Psoas muscle (tissue), 8 donors: Measurements from ENCODE around the gene PPP2R3B. TPM values are rescaled to one million over a fixed set of nuclear protein-coding genes. Genes with fewer than 3 reads are reported as not detected.

Experiments
- ATAC-seq, 4 donors: fragments of 200-7000 bp; cut with Tn5 transposase; one replicate each; pipeline ENCODE4 v1.9.1; 2020; ENCODE audit warnings: moderate library complexity in 3 of 4, mild to moderate bottlenecking in 2 of 4
- DNase-seq, 2 donors: peaks; one replicate each; pipeline ENCODE4 v3.0.0-alpha.2; 2020
- H3K27ac ChIP-seq: fragments of 200-600 bp; one replicate; pipeline ENCODE4 v1.8.0; 2022
- H3K27me3 ChIP-seq, 3 donors: fragments of 200-600 bp in 1 of 3; one replicate each; pipeline versions ENCODE4 v1.6.1 to v1.8.0; 2013 to 2022; ENCODE audit warnings: low read length in 2 of 3, mild to moderate bottlenecking in 2 of 3, moderate library complexity in 1 of 3; ENCODE audit not compliant: insufficient read depth in 3 of 3
- H3K36me3 ChIP-seq, 2 donors: fragments of 200-600 bp in 1 of 2; one replicate each; pipeline versions ENCODE4 v1.6.1 to v1.8.0; 2013 to 2022; ENCODE audit warnings: low read depth in 1 of 2, mild to moderate bottlenecking in 1 of 2, moderate library complexity in 1 of 2; ENCODE audit not compliant: insufficient read depth in 1 of 2
- H3K4me1 ChIP-seq: fragments of 200-600 bp; one replicate; pipeline ENCODE4 v1.8.0; 2022
- H3K4me3 ChIP-seq: fragments of 200-600 bp; one replicate; pipeline ENCODE4 v1.8.0; 2022; ENCODE audit warnings: mild to moderate bottlenecking
- H3K9me3 ChIP-seq: fragments of 200-600 bp; one replicate; pipeline ENCODE4 v1.8.0; 2022
- WGBS, 3 donors: extraction: QIAGEN DNeasy Blood & Tissue Kit; methylation state at CpG; one replicate each; pipeline versions ENCODE4 v1.1.6 to v1.1.7; 2013; 5-methylcytosine and 5-hydroxymethylcytosine counted together
- intact Hi-C, 2 donors: fragments of 100-400 bp; cut with DNase I; formaldehyde crosslinking; loops; one replicate each; pipeline versions ENCODE4 v1.11.0 to v1.14.2; 2022
- polyA plus RNA-seq, 3 donors: library from polyadenylated mRNA; stranded (reverse); fragments of 200-250 nt; gene quantifications; one replicate each; pipeline ENCODE4 v1.2.3, GENCODE V29; 2013
- total RNA-seq, 4 donors: library from RNA; stranded (reverse); fragmentation: NEBNext Ultra II Directional in 2 of 4; extraction: Animal tissue kit (Norgen Biotek cat#: 25700) in 2 of 4; gene quantifications; one replicate each; pipeline versions ENCODE4 v1.2.1 to v1.2.4, GENCODE V29; 2021 to 2023
- TF ChIP-seq, protein P1 (sequence below): fragments of 200-600 bp; IDR thresholded peaks from one replicate; pipeline ENCODE4 v1.8.0; 2022; ENCODE audit warnings: antibody characterized with exemption
- donor health status: healthy with polysubstance abuse.
- donor health status: DM: no; HTN: no; CAD: no; lungs with moderate emphysema.
- donor health status: Bipolar disorder and iron deficiency.
- donor health status: healthy.
- donor health status: DM: yes; HTN: yes; CAD: no.
- donor health status: DM: no; HTN: no; CAD: no.
- donor health status: DM: no; HTN: no; CAD: no.
- donor health status: DM: yes; HTN: yes; CAD: no.

PPP2R3B gene
- total and polyA plus RNA-seq, 7 donors: 32.3 to 156 (median 77.2) TPM

DNA sequence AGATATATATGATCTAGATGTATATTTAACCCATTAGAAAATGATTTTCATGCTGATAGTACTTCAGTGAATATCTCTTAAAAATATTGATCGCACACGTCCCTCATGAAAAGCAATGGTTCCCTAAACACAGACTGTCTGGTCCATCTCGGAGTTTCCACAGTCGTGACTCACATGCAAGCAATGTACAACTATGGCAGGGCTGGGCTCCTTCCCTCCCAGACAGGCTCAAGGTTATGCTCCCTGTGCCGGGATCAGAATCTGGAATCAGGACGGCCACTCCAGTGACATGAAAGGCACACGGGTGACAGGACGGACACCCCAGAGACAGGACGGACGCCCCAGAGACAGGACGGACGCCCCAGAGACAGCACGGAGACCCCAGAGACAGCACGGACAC, 40.2 kb upstream of the PPP2R3B start:
- no peak for ATAC-seq
- DNase-seq: no peak
- Histone ChIP-seq H3K27me3 (peaks cover 0 to 49% (median 13%) of the 10 kb centered on the region in 3 donors), H3K36me3 (no peaks in the 10 kb centered on the region), H3K27ac (no peak overlapping the region), H3K9me3 (no peaks in the 10 kb centered on the region), H3K4me1 (no peaks in the 10 kb centered on the region), H3K4me3 (no peak overlapping the region)
- WGBS, 3 donors: 75 to 77% (median 76%) methylated on average over 14 of the region's 14 CpGs
- intact Hi-C loops: no loop called here
- TF ChIP-seq, protein P1, sequence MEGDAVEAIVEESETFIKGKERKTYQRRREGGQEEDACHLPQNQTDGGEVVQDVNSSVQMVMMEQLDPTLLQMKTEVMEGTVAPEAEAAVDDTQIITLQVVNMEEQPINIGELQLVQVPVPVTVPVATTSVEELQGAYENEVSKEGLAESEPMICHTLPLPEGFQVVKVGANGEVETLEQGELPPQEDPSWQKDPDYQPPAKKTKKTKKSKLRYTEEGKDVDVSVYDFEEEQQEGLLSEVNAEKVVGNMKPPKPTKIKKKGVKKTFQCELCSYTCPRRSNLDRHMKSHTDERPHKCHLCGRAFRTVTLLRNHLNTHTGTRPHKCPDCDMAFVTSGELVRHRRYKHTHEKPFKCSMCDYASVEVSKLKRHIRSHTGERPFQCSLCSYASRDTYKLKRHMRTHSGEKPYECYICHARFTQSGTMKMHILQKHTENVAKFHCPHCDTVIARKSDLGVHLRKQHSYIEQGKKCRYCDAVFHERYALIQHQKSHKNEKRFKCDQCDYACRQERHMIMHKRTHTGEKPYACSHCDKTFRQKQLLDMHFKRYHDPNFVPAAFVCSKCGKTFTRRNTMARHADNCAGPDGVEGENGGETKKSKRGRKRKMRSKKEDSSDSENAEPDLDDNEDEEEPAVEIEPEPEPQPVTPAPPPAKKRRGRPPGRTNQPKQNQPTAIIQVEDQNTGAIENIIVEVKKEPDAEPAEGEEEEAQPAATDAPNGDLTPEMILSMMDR: no peak

DNA sequence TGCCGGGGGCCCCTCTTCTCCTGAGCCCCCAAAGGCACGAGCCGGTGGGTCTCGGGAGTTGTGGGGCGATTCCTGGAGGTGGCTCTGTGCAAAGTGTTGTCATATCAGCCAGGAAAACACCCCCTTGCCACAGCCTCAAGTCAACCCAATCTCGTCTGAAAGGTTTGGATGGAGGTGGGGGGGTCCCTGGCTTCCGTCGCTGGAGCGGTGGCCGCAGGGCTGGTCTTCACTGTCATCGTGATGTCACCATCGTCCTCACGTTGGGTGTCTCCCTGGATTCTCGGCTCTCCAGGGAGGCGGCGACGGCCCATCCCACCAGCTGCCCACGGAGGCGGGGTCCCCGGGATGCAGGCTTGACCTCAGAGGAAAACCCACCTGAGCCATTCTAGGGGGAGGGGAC, 38.3 kb upstream of the PPP2R3B start:
- Histone ChIP-seq H3K27me3 (peaks cover 0 to 46% (median 10%) of the 10 kb centered on the region in 3 donors), H3K27ac (no peak overlapping the region), H3K4me3 (no peak overlapping the region), H3K36me3 (no peaks in the 10 kb centered on the region), H3K4me1 (no peaks in the 10 kb centered on the region), H3K9me3 (no peaks in the 10 kb centered on the region)
- intact Hi-C loops: no loop called here
- ATAC-seq (no peak), DNase-seq (peak in 1 of 2 donors; percentile 20)
- WGBS, 3 donors: 59 to 79% (median 77%) methylated on average over 19 to 20 of the region's 20 CpGs
- TF ChIP-seq, protein P1: no peak

DNA sequence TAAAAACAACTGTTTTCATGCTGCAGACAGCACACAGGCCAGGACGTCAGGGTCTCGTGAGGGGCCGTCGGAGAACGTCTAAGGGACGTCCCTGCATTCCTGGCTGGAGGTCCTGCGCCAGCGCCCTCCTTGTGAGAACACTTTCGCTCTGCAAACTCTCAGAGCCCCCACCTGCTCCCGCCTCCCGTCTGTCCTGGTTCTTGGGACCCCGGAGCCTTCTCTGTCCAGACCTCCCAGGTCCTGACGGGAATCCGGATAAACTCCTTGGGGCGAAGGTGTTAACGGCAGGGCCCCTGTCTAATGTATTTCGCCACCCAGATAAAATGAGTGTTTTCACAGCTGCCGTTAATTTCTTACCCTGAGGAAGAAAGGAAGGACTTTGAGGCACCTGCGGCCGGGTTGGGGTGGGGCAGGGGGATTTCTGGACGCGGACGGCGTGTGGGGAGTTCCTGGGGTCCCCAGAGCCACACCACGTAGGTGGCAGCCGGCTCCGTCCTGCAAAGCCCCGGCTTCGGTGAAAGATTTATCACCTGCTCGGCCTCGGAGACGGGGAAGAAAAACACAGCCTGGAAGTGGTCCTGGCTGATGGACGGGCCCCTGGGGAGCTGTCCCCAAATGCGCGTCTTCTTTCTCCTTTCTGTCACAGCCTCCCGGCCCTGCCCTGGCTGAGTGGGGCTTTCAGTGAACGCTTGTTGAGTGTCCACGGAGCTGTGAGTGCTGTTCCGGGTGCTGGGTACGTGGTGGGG, 35.1 kb upstream of the PPP2R3B start:
- peak in 1 of 2 donors; percentile 30 for DNase-seq
- ATAC-seq: no peak
- H3K9me3 ChIP-seq: no peaks in the 10 kb centered on the region
- H3K27me3 ChIP-seq: peaks cover 0 to 26% (median 5%) of the 10 kb centered on the region in 3 donors
- intact Hi-C loops: no loop called here
- H3K4me3 ChIP-seq: no peak overlapping the region
- 20 to 28% (median 26%) methylated on average over 40 of the region's 40 CpGs for WGBS, 3 donors
- no peak overlapping the region for H3K27ac ChIP-seq
- no peaks in the 10 kb centered on the region for H3K4me1 ChIP-seq
- no peaks in the 10 kb centered on the region for H3K36me3 ChIP-seq
- TF ChIP-seq, protein P1: no peak

DNA sequence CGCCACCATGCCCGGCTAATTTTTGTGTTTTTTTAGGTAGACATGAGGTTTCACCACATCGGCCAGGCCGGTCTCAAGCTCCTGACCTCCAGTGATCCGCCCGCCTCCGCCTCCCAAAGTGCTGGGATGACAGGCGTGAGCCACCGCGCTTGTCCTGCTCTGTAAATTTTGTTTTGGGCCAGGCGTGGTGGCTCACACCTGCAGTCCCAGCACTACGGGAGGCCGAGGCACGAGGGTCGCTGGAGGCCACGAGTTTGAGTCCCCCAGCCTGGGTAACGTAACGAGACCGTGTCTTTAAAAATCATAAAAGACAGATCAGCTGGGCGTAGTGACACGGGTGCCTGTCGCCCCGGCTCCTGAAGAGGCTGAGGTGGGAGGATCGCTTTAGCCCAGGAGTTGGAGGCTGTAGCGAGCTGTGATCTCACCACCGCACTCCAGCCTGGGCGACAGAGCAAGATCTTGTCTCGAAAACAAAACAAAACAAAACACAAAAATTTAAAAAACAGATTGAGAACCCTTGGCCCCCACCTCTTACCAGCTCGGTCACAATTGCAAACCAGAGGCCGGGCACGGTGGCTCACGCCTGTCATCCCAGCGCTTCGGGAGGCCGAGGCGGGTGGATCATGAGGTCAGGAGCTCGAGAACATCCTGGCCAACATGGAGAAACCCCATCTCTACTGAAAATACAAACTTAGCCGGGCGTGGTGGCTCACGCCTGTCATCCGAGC, 34.0 kb upstream of the PPP2R3B start:
- TF ChIP-seq, protein P1: no peak
- H3K36me3 ChIP-seq: no peaks in the 10 kb centered on the region
- peaks cover 0 to 18% (median 0%) of the 10 kb centered on the region in 3 donors for H3K27me3 ChIP-seq
- no peaks in the 10 kb centered on the region for H3K4me1 ChIP-seq
- 90 to 95% (median 95%) methylated on average over 41 of the region's 41 CpGs for WGBS, 3 donors
- peak in 1 of 2 donors; percentile 30 for DNase-seq
- intact Hi-C loops: no loop called here
- no peak overlapping the region for H3K4me3 ChIP-seq
- no peaks in the 10 kb centered on the region for H3K9me3 ChIP-seq
- no peak for ATAC-seq
- H3K27ac ChIP-seq: no peak overlapping the region
